Caco-2 (cell line): ENCODE measurements around the gene OR10A3. TPM values are rescaled to one million over a fixed set of nuclear protein-coding genes. Genes with fewer than 3 reads are reported as not detected.

Source experiments
- BruUV-seq: library from RNA; stranded (reverse); fragments of 400-500 nt; replicated peaks from 2 replicates; lab custom pipeline; 2021; lab: Mats Ljungman, UMichigan
- CTCF ChIA-PET: fragments of 300-600 bp; sonication (Branson Sonifier 250); formaldehyde crosslinking; loops from one replicate; lab custom pipeline; 2022; ENCODE audit warnings: antibody characterized with exemption; lab: Charles Lee
- POLR2A ChIA-PET: fragments of 300-600 bp; sonication (Branson Sonifier 250); formaldehyde crosslinking; loops from one replicate; lab custom pipeline; 2022; ENCODE audit warnings: antibody characterized with exemption; lab: Charles Lee
- DNase-seq, 2 experiments: peaks; one replicate each; pipeline versions ENCODE4 v3.0.0 to v3.0.0-alpha.2; 2020 to 2022
- H3K27me3 ChIP-seq: replicated peaks from 2 replicates; pipeline ENCODE4 v1.6.0; 2011; ENCODE audit warnings: low read length; ENCODE audit not compliant: control insufficient read depth, insufficient read depth
- H3K36me3 ChIP-seq: 2 replicates; pipeline ENCODE4 v1.5.1; 2011; ENCODE audit warnings: low read length; ENCODE audit not compliant: control insufficient read depth, insufficient read depth
- H3K4me1 ChIP-seq: fragments of 250-450 bp; sonication (Bioruptor Pico); 2 replicates; pipeline ENCODE4 v1.5.1; 2020; ENCODE audit warnings: mild to moderate bottlenecking
- H3K4me3 ChIP-seq: 2 replicates; pipeline ENCODE4 v1.5.1; 2011; ENCODE audit warnings: low read depth, mild to moderate bottlenecking, control low read depth, low read length
- H3K9me3 ChIP-seq: fragments of 250-450 bp; sonication (Bioruptor Pico); 2 replicates; pipeline ENCODE4 v1.5.1; 2020; ENCODE audit warnings: mild to moderate bottlenecking, moderate library complexity
- H3K27ac Mint-ChIP-seq: one replicate; pipeline ENCODE4 v1.8.0; 2022; ENCODE audit warnings: mixed read lengths; ENCODE audit not compliant: unreplicated experiment
- H3K27me3 Mint-ChIP-seq: one replicate; pipeline ENCODE4 v1.8.0; 2022; ENCODE audit warnings: mixed read lengths; ENCODE audit not compliant: insufficient read depth, unreplicated experiment
- H3K36me3 Mint-ChIP-seq: one replicate; pipeline ENCODE4 v1.8.0; 2022; ENCODE audit warnings: mild to moderate bottlenecking, mixed read lengths; ENCODE audit not compliant: insufficient read depth, unreplicated experiment
- H3K4me1 Mint-ChIP-seq: one replicate; pipeline ENCODE4 v1.8.0; 2022; ENCODE audit warnings: low read depth, mixed read lengths; ENCODE audit not compliant: unreplicated experiment
- H3K4me3 Mint-ChIP-seq: one replicate; pipeline ENCODE4 v1.8.0; 2022; ENCODE audit warnings: mild to moderate bottlenecking, moderate library complexity, mixed read lengths; ENCODE audit not compliant: unreplicated experiment
- H3K9me3 Mint-ChIP-seq: one replicate; pipeline ENCODE4 v1.8.0; 2022; ENCODE audit warnings: mixed read lengths; ENCODE audit not compliant: unreplicated experiment
- intact Hi-C: fragments of 100-400 bp; cut with micrococcal nuclease; formaldehyde crosslinking; loops from one replicate; pipeline ENCODE4 v1.10.0; 2022; ENCODE audit not compliant: unreplicated experiment
- total RNA-seq: library from RNA; stranded (reverse); gene quantifications from 2 replicates; pipeline ENCODE4 v1.2.3, GENCODE V29; 2022
- TF ChIP-seq, protein P1 (sequence below), 2 experiments: fragments of 200-600 bp in 1 of 2; IDR thresholded peaks; 1 replicate in 1 of 2; 2 replicates in 1 of 2; pipeline versions ENCODE4 v1.5.1 to v1.8.0; 2011 to 2022; ENCODE audit warnings: antibody characterized with exemption in 1 of 2, control low read depth in 1 of 2, inconsistent platforms in 1 of 2, low read depth in 1 of 2, low read length in 1 of 2, mild to moderate bottlenecking in 1 of 2, moderate library complexity in 1 of 2; ENCODE audit not compliant: insufficient read depth in 1 of 2, severe bottlenecking in 1 of 2, unreplicated experiment in 1 of 2

The OR10A3 gene
- total RNA-seq, 1 experiment from 2014 or later = not detected

DNA sequence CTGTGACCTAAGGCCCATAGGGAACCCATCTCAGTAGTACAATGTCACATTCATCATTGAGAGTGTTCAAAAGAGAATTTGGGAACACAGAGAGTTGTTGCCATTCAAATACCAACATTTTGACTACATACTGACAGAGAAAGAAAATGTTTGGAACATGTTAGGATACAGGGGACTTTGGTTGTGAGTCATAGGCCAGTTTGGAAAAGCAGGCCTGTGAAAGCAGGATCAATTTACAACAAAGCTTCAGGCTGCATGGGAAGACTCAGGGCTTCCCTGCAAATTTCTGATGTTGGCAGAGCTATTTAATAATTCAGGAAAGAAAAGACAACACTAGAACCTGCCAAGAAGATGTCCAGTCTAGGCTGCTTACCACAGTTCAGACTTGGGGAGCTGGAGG lies 23.4 kb upstream of the OR10A3 start:
- no TSS peak for BruUV-seq
- no peak for DNase-seq
- ChIA-PET CTCF (no interaction called here), POLR2A (no interaction called here)
- Mint-ChIP-seq H3K4me1 (peaks cover 22% of the 10 kb centered on the region), H3K27me3 (no peaks in the 10 kb centered on the region), H3K27ac (no peak overlapping the region), H3K36me3 (no peaks in the 10 kb centered on the region), H3K9me3 (peaks cover 9% of the 10 kb centered on the region), H3K4me3 (no peak overlapping the region)
- Histone ChIP-seq H3K9me3 (no peaks in the 10 kb centered on the region), H3K4me3 (no peak overlapping the region), H3K4me1 (peaks cover 24% of the 10 kb centered on the region), H3K27me3 (no peaks in the 10 kb centered on the region), H3K36me3 (no peaks in the 10 kb centered on the region)
- intact Hi-C loops = no loop called here
- TF ChIP-seq, protein P1, sequence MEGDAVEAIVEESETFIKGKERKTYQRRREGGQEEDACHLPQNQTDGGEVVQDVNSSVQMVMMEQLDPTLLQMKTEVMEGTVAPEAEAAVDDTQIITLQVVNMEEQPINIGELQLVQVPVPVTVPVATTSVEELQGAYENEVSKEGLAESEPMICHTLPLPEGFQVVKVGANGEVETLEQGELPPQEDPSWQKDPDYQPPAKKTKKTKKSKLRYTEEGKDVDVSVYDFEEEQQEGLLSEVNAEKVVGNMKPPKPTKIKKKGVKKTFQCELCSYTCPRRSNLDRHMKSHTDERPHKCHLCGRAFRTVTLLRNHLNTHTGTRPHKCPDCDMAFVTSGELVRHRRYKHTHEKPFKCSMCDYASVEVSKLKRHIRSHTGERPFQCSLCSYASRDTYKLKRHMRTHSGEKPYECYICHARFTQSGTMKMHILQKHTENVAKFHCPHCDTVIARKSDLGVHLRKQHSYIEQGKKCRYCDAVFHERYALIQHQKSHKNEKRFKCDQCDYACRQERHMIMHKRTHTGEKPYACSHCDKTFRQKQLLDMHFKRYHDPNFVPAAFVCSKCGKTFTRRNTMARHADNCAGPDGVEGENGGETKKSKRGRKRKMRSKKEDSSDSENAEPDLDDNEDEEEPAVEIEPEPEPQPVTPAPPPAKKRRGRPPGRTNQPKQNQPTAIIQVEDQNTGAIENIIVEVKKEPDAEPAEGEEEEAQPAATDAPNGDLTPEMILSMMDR (IDR thresholded peaks at IDR 0.05; ENCODE audit: insufficient read depth in 1 of 2, low read depth in 1 of 2, low read length in 1 of 2, severe bottlenecking in 1 of 2, unreplicated experiment in 1 of 2) = no peak

DNA sequence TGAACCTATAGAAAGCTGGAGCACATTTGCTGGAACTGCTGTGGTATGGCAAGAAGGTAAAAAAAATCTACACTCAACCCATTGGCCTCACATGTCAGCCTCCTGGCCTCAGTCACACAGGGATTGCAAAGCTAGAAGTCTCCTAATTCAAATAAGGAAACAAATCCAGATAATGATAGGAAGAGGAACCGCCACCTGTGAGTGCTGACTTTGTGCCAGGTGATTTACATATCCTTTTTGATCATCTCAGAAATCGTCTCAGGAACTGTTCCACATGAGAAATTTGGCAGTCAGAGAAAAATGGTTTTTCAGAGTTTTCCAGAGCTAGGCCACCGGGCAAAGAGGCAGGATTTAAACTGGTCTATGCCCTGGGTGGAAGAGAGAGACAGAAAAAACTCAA lies 22.8 kb upstream of the OR10A3 start:
- Mint-ChIP-seq H3K4me3 (no peak overlapping the region), H3K9me3 (peaks cover 9% of the 10 kb centered on the region), H3K4me1 (peaks cover 22% of the 10 kb centered on the region), H3K27ac (no peak overlapping the region), H3K27me3 (peaks cover 2% of the 10 kb centered on the region), H3K36me3 (no peaks in the 10 kb centered on the region)
- intact Hi-C loops = no loop called here
- ChIA-PET POLR2A (no interaction called here), CTCF (no interaction called here)
- BruUV-seq = no TSS peak
- Histone ChIP-seq H3K4me1 (peaks cover 22% of the 10 kb centered on the region), H3K27me3 (no peaks in the 10 kb centered on the region), H3K4me3 (no peak overlapping the region), H3K36me3 (no peaks in the 10 kb centered on the region), H3K9me3 (no peaks in the 10 kb centered on the region)
- TF ChIP-seq, protein P1 (IDR thresholded peaks at IDR 0.05; ENCODE audit: insufficient read depth in 1 of 2, low read depth in 1 of 2, low read length in 1 of 2, severe bottlenecking in 1 of 2, unreplicated experiment in 1 of 2) = no peak
- no peak for DNase-seq

GRCh38 chr11:7955191-7955590 lies 13.7 kb upstream of the OR10A3 start:
- ChIA-PET CTCF (no interaction called here), POLR2A (no interaction called here)
- Histone ChIP-seq H3K4me3 (no peak overlapping the region), H3K9me3 (peaks cover 7% of the 10 kb centered on the region), H3K36me3 (no peaks in the 10 kb centered on the region), H3K27me3 (no peaks in the 10 kb centered on the region), H3K4me1 (no peaks in the 10 kb centered on the region)
- Mint-ChIP-seq H3K4me1 (no peaks in the 10 kb centered on the region), H3K27me3 (peaks cover 8% of the 10 kb centered on the region), H3K4me3 (no peak overlapping the region), H3K27ac (no peak overlapping the region), H3K36me3 (no peaks in the 10 kb centered on the region), H3K9me3 (peaks cover 9% of the 10 kb centered on the region)
- no TSS peak for BruUV-seq
- TF ChIP-seq, protein P1 (IDR thresholded peaks at IDR 0.05; ENCODE audit: insufficient read depth in 1 of 2, low read depth in 1 of 2, low read length in 1 of 2, severe bottlenecking in 1 of 2, unreplicated experiment in 1 of 2) = no peak
- no peak for DNase-seq
- intact Hi-C loops = no loop called here
